GM10248 (cell line): ENCODE results near the gene HK1.

Source experiments
- CTCF ChIA-PET: fragments of 300-600 bp; sonication (Branson Sonifier 250); formaldehyde crosslinking; extraction: SDS; loops from one replicate; lab custom pipeline; 2021; ENCODE audit warnings: antibody characterized with exemption; lab: Yijun Ruan, JAX
- POLR2A ChIA-PET: fragments of 350-650 bp; sonication (Branson Sonifier 250); formaldehyde crosslinking; extraction: SDS; loops from one replicate; lab custom pipeline; 2020; ENCODE audit warnings: antibody characterized with exemption; lab: Yijun Ruan, JAX
- DNase-seq: peaks from one replicate; pipeline ENCODE4 v3.0.0; 2012; ENCODE audit errors: extremely low spot score
- TF ChIP-seq, protein P1 (sequence below): IDR thresholded peaks from 2 replicates; pipeline ENCODE4 v1.5.1; 2012; ENCODE audit warnings: mild to moderate bottlenecking, low read depth; ENCODE audit errors: extremely low read depth, missing control alignments, control extremely low read depth

Gene HK1

DNA sequence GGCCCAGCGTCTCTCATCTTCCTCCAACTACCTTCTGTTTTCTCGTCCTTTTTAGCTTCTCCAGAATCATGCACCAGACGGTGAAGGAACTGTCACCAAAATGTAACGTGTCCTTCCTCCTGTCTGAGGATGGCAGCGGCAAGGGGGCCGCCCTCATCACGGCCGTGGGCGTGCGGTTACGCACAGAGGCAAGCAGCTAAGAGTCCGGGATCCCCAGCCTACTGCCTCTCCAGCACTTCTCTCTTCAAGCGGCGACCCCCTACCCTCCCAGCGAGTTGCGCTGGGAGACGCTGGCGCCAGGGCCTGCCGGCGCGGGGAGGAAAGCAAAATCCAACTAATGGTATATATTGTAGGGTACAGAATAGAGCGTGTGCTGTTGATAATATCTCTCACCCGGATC, 122.6 kb downstream of the HK1 start:
- ChIA-PET POLR2A (no interaction called here), CTCF (no interaction called here)
- DNase-seq: no peak
- TF ChIP-seq, protein P1, sequence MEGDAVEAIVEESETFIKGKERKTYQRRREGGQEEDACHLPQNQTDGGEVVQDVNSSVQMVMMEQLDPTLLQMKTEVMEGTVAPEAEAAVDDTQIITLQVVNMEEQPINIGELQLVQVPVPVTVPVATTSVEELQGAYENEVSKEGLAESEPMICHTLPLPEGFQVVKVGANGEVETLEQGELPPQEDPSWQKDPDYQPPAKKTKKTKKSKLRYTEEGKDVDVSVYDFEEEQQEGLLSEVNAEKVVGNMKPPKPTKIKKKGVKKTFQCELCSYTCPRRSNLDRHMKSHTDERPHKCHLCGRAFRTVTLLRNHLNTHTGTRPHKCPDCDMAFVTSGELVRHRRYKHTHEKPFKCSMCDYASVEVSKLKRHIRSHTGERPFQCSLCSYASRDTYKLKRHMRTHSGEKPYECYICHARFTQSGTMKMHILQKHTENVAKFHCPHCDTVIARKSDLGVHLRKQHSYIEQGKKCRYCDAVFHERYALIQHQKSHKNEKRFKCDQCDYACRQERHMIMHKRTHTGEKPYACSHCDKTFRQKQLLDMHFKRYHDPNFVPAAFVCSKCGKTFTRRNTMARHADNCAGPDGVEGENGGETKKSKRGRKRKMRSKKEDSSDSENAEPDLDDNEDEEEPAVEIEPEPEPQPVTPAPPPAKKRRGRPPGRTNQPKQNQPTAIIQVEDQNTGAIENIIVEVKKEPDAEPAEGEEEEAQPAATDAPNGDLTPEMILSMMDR: no peak

GRCh38 chr10:69401416-69401815, 123.1 kb downstream of the HK1 start:
- POLR2A ChIA-PET: no interaction called here
- CTCF ChIA-PET: no interaction called here
- TF ChIP-seq, protein P1: no peak
- no peak for DNase-seq

- ChIA-PET CTCF (interaction anchor here (1.0 to 2.2 kb wide), 2 partner anchors 9 to 168 kb away, joined by 3 to 12 read pairs; no protein-coding TSS in a partner anchor), POLR2A (no interaction called here)
- TF ChIP-seq, protein P1: no peak
- DNase-seq: no peak
Observed at GRCh38 chr10:69402386-69402785, 124.1 kb downstream of the HK1 start.

DNA sequence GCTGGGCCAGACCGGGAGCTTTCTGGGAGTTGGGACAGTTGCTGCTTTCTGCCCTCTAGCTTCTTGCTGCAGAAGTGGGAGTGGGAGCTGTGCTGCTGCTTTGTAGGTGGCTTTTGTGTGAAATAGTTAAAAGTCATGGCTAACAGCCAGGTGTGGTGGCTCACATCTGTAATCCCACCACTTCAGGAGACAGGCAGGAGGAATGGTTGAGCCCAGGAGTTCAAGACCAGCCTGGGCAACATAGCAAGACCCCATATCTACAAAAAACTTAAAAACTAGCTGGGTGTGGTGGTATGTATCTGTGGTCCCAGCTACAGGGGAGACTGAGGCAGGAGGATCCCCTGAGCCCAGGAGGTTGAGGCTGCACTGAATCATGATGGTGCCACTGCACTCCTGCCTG, 124.8 kb downstream of the HK1 start:
- ChIA-PET CTCF (interaction anchor here (1.0 to 2.2 kb wide), 3 partner anchors 10 to 447 kb away, joined by 3 to 12 read pairs (median 3); partner anchors contain the start of gene DDX21), POLR2A (interaction anchor here (0.7 kb wide), 1 partner anchor 66 kb away, joined by 4 read pairs; no protein-coding TSS in a partner anchor)
- TF ChIP-seq, protein P1: no peak
- DNase-seq: no peak

GRCh38 chr10:69403519-69403918, 125.2 kb downstream of the HK1 start:
- POLR2A ChIA-PET: interaction anchor here (0.7 kb wide), 1 partner anchor 66 kb away, joined by 4 read pairs; no protein-coding TSS in a partner anchor
- CTCF ChIA-PET: interaction anchor here (0.6 to 2.2 kb wide), 6 partner anchors 11 to 448 kb away, joined by 3 to 12 read pairs (median 3); partner anchors contain the start of gene DDX21
- DNase-seq: no peak
- TF ChIP-seq, protein P1: no peak

- ChIA-PET POLR2A (no interaction called here), CTCF (interaction anchor here (0.7 to 4.4 kb wide), 9 partner anchors 9 to 168 kb away, joined by 3 to 40 read pairs (median 4); no protein-coding TSS in a partner anchor)
- TF ChIP-seq, protein P1: no peak
- DNase-seq: no peak
Observed at GRCh38 chr10:69404786-69405185, 126.5 kb downstream of the HK1 start.
